Liver (tissue), 9 donors: ENCODE measurements around the gene NFATC2. TPM values are rescaled to one million over a fixed set of nuclear protein-coding genes. Genes with fewer than 3 reads are reported as not detected.

Experiments
- DNase-seq: peaks from one replicate; pipeline ENCODE4 v3.0.0-alpha.2; 2017; ENCODE audit warnings: low spot score
- H3K27ac ChIP-seq, 2 donors: one replicate each; pipeline ENCODE4 v1.7.0; 2013; ENCODE audit warnings: inconsistent platforms in 2 of 2, low read length in 2 of 2, control low read depth in 1 of 2, low read depth in 1 of 2, mild to moderate bottlenecking in 1 of 2
- H3K27me3 ChIP-seq, 4 donors: one replicate each; pipeline versions ENCODE4 v1.6.1 to v1.7.0; 2013; ENCODE audit warnings: low read length in 3 of 4, inconsistent platforms in 1 of 4, mild to moderate bottlenecking in 1 of 4, moderate library complexity in 1 of 4; ENCODE audit not compliant: control insufficient read depth in 4 of 4, insufficient read depth in 4 of 4
- H3K36me3 ChIP-seq, 4 donors: one replicate each; pipeline versions ENCODE4 v1.6.1 to v1.7.0; 2013; ENCODE audit warnings: low read length in 3 of 4, mild to moderate bottlenecking in 3 of 4, low read depth in 1 of 4, moderate library complexity in 1 of 4; ENCODE audit not compliant: control insufficient read depth in 4 of 4, insufficient read depth in 3 of 4
- H3K4me1 ChIP-seq, 4 donors: one replicate each; pipeline versions ENCODE4 v1.6.1 to v1.7.0; 2013; ENCODE audit warnings: low read length in 3 of 4, mild to moderate bottlenecking in 3 of 4, moderate library complexity in 1 of 4; ENCODE audit not compliant: control insufficient read depth in 4 of 4, insufficient read depth in 4 of 4
- H3K4me3 ChIP-seq, 3 donors: one replicate each; pipeline versions ENCODE4 v1.6.1 to v1.7.0; 2013; ENCODE audit warnings: low read length in 3 of 3, control low read depth in 1 of 3, low read depth in 1 of 3, mild to moderate bottlenecking in 1 of 3
- H3K9ac ChIP-seq, 2 donors: one replicate each; pipeline ENCODE4 v1.7.0; 2013; ENCODE audit warnings: low read length in 2 of 2, mild to moderate bottlenecking in 2 of 2, moderate library complexity in 2 of 2, control low read depth in 1 of 2, low read depth in 1 of 2
- H3K9me3 ChIP-seq, 4 donors: one replicate each; pipeline versions ENCODE4 v1.6.1 to v1.7.0; 2013; ENCODE audit warnings: low read length in 3 of 4; ENCODE audit not compliant: control insufficient read depth in 4 of 4
- EGR1 ChIP-seq, 2 donors: IDR thresholded peaks; 2 replicates each; pipeline ENCODE4 v1.6.1; 2016 to 2018; ENCODE audit warnings: antibody characterized with exemption in 2 of 2, low read depth in 2 of 2
- FOXA1 ChIP-seq: IDR thresholded peaks from 2 replicates; pipeline ENCODE4 v1.6.1; 2016; ENCODE audit warnings: antibody characterized with exemption
- FOXA2 ChIP-seq: IDR thresholded peaks from 2 replicates; pipeline ENCODE4 v1.6.1; 2016; ENCODE audit warnings: antibody characterized with exemption
- GABPA ChIP-seq, 2 donors: IDR thresholded peaks in 1 of 2; conservative IDR thresholded peaks in 1 of 2; 2 replicates each; pipeline ENCODE4 v1.6.1; 2016; ENCODE audit warnings: antibody characterized with exemption in 2 of 2, mild to moderate bottlenecking in 1 of 2, moderate library complexity in 1 of 2
- HNF4G ChIP-seq: IDR thresholded peaks from 2 replicates; pipeline ENCODE4 v1.6.1; 2016; ENCODE audit warnings: antibody characterized with exemption
- JUND ChIP-seq, 2 donors: IDR thresholded peaks; 2 replicates each; pipeline ENCODE4 v1.6.1; 2016; ENCODE audit warnings: antibody characterized with exemption in 2 of 2
- NR2F2 ChIP-seq: IDR thresholded peaks from 2 replicates; pipeline ENCODE4 v1.6.1; 2016; ENCODE audit warnings: antibody characterized with exemption
- RAD21 ChIP-seq, 2 donors: IDR thresholded peaks; 2 replicates each; pipeline ENCODE4 v1.6.1; 2016; ENCODE audit warnings: antibody characterized with exemption in 2 of 2, mild to moderate bottlenecking in 2 of 2
- RXRA ChIP-seq, 2 donors: IDR thresholded peaks; 2 replicates each; pipeline ENCODE4 v1.6.1; 2017 to 2018; ENCODE audit warnings: antibody characterized with exemption in 2 of 2, mild to moderate bottlenecking in 1 of 2
- TAF1 ChIP-seq: conservative IDR thresholded peaks from 2 replicates; pipeline ENCODE4 v1.6.1; 2016; ENCODE audit warnings: antibody characterized with exemption, mild to moderate bottlenecking
- YY1 ChIP-seq: IDR thresholded peaks from 2 replicates; pipeline ENCODE4 v1.6.1; 2016; ENCODE audit warnings: antibody characterized with exemption, mild to moderate bottlenecking
- WGBS: extraction: QIAGEN DNeasy Blood & Tissue Kit; methylation state at CpG from one replicate; pipeline ENCODE4 v1.1.7; 2013; 5-methylcytosine and 5-hydroxymethylcytosine counted together
- polyA plus RNA-seq, 2 donors: library from polyadenylated mRNA; stranded (reverse) in 1 of 2; unstranded in 1 of 2; fragments of 200-250 nt in 1 of 2; fragments of >200 nt in 1 of 2; fragmentation: Nextera tagmentation in 1 of 2; extraction: Ambion mirVana in 1 of 2; gene quantifications; one replicate each; pipeline versions ENCODE4 v1.2.1 to v1.2.3, GENCODE V29; 2013 to 2015
- total RNA-seq, 2 donors: library from RNA; depleted of rRNA; stranded (reverse); fragments of >200 nt; gene quantifications; one replicate each; pipeline ENCODE4 v1.2.3, GENCODE V29; 2014
- TF ChIP-seq, protein P1 (sequence below): IDR thresholded peaks from 2 replicates; pipeline ENCODE4 v1.6.1; 2016; ENCODE audit warnings: antibody characterized with exemption
- TF ChIP-seq, protein P2 (sequence below): IDR thresholded peaks from 2 replicates; pipeline ENCODE4 v1.6.1; 2016; ENCODE audit warnings: antibody characterized with exemption
- TF ChIP-seq, protein P3 (sequence below): IDR thresholded peaks from 2 replicates; pipeline ENCODE4 v1.6.1; 2016; ENCODE audit warnings: antibody characterized with exemption
- donor health status: healthy.
- donor health status: healthy.
- donor health status: healthy.
- donor health status: healthy.
- donor health status: healthy.

The NFATC2 gene
- total and polyA plus RNA-seq, 4 donors: 1.2 to 6.7 (median 2.6) TPM

DNA sequence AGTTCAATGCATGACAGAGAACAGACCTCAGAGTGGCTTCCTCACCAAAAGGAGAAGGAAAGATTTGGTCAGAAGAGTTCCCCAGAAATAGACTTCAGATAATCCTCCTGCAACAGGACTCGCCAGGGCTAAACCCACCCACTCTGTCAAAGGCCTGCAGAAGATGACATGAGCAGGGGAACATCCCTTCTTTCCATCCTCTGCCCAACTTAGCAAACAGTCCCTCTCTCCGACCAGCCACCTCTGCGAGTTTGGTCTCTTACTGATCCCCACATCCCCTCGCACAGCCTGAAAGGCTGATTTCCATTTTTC, 7.5 kb downstream of the NFATC2 start:
- no peak for DNase-seq
- Histone ChIP-seq H3K9me3 (no peaks in the 10 kb centered on the region), H3K36me3 (no peaks in the 10 kb centered on the region), H3K27ac (no peak overlapping the region), H3K27me3 (no peaks in the 10 kb centered on the region), H3K4me3 (no peak overlapping the region), H3K4me1 (peaks cover 0 to 19% (median 8%) of the 10 kb centered on the region in 4 donors), H3K9ac (no peak overlapping the region)
- TF ChIP-seq, protein P1, sequence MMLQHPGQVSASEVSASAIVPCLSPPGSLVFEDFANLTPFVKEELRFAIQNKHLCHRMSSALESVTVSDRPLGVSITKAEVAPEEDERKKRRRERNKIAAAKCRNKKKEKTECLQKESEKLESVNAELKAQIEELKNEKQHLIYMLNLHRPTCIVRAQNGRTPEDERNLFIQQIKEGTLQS: no peak
- TF ChIP-seq, protein P2, sequence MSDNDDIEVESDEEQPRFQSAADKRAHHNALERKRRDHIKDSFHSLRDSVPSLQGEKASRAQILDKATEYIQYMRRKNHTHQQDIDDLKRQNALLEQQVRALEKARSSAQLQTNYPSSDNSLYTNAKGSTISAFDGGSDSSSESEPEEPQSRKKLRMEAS: no peak
- TF ChIP-seq NR2F2: no peak
- WGBS: 83% methylated on average over 4 of the region's 4 CpGs

DNA sequence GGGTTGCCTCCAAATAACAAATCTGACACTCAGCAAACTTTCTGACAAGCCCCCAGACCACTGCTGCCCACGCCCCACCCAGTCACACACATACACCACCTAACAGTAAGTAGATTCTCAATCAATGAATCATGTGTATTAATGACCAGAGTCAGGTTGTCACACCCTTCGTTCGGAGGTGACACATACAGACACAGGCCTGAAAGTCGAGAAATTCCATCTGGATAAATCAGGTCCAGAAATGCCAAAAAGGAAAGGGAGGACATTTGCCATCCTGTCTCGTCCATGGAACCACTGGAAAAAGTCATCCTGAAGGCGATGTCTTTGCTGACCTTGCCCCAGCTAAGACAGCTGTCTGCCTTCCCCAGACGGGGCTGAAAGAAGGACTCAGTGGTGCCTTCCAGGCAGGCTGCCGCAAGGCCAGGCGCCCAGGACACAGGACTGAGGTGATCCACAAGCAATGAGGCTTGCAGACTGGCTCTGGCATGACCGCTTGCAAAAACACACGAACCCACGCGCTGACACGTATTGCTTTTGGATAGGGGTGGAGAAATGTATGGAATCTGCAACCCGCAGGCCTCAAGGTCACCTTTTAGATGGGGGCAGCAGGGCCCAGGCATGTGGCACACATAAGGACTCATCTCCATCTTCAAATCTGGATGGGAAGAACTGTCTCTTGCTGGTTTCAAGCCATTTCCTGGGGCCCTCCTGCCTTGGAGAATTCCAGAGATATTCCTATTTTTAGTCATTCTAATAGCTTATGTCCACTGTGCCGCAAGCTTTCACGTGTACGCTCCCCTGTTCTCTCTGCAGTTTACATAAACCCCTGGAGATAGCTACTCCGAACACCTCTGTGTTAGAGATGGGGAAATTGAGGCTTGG, 9.0 kb downstream of the NFATC2 start:
- 90% methylated on average over 19 of the region's 19 CpGs for WGBS
- H3K27me3 ChIP-seq: no peaks in the 10 kb centered on the region
- H3K9ac ChIP-seq: no peak overlapping the region
- peaks cover 0 to 14% (median 8%) of the 10 kb centered on the region in 4 donors for H3K4me1 ChIP-seq
- H3K9me3 ChIP-seq: no peaks in the 10 kb centered on the region
- H3K36me3 ChIP-seq: no peaks in the 10 kb centered on the region
- no peak overlapping the region for H3K27ac ChIP-seq
- no peak overlapping the region for H3K4me3 ChIP-seq
- TF ChIP-seq, protein P1: no peak
- TF ChIP-seq, protein P3, sequence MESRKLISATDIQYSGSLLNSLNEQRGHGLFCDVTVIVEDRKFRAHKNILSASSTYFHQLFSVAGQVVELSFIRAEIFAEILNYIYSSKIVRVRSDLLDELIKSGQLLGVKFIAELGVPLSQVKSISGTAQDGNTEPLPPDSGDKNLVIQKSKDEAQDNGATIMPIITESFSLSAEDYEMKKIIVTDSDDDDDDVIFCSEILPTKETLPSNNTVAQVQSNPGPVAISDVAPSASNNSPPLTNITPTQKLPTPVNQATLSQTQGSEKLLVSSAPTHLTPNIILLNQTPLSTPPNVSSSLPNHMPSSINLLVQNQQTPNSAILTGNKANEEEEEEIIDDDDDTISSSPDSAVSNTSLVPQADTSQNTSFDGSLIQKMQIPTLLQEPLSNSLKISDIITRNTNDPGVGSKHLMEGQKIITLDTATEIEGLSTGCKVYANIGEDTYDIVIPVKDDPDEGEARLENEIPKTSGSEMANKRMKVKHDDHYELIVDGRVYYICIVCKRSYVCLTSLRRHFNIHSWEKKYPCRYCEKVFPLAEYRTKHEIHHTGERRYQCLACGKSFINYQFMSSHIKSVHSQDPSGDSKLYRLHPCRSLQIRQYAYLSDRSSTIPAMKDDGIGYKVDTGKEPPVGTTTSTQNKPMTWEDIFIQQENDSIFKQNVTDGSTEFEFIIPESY: no peak
- TF ChIP-seq HNF4G (no peak), EGR1 (IDR thresholded peaks at IDR 0.05; ENCODE audit: low read depth in 2 of 2) (no peak), FOXA1 (no peak), NR2F2 (no peak), JUND (IDR thresholded peaks at IDR 0.05) (no peak), TAF1 (no peak)
- no peak for DNase-seq

DNA sequence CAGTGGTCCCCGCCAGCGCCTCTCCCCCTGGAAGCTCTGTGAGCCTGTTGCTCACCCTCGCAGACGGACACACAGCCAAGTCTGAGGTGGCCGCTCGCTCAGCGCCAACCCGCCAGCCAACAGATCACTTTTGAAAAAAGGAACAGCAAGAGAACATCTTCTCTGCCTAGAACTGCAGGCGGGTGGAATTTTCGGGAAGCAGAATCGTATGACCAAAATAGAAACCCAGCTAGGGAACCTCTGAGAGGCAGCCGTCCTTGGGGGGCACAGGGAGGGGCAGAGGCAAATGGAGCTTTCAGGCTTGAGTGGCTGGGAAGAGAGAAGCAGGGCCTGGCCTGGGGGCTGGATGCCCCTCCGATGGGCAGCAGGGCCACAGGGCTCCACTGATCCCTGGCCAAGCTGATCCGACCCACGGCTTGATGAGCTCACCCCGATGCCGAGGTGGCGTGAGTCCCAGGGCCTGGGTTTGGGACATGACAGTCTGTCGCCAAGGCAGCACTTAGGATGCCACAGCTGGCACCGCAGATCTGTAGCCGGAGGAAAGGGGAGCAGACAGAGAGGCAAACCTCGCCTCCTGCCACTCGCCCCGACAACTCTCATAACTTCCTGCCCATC, 9.8 kb downstream of the NFATC2 start:
- no peaks in the 10 kb centered on the region for H3K27me3 ChIP-seq
- WGBS: 86% methylated on average over 24 of the region's 24 CpGs
- DNase-seq: no peak
- no peaks in the 10 kb centered on the region for H3K36me3 ChIP-seq
- H3K4me3 ChIP-seq: no peak overlapping the region
- peaks cover 0 to 11% (median 8%) of the 10 kb centered on the region in 4 donors for H3K4me1 ChIP-seq
- peak overlapping the region; percentile 31 to 48 for H3K27ac ChIP-seq
- no peak overlapping the region for H3K9ac ChIP-seq
- no peaks in the 10 kb centered on the region for H3K9me3 ChIP-seq
- TF ChIP-seq RAD21 (IDR thresholded peaks at IDR 0.05) (no peak), NR2F2 (no peak), HNF4G (no peak), YY1 (no peak), FOXA1 (no peak), GABPA (IDR thresholded peaks at IDR 0.05 in 1 of 2, conservative IDR thresholded peaks at IDR 0.05 in 1 of 2) (no peak), FOXA2 (no peak), RXRA (IDR thresholded peaks at IDR 0.05) (no peak), JUND (IDR thresholded peaks at IDR 0.05) (no peak)
- TF ChIP-seq, protein P3: no peak
